ENCODE measurements around the gene PTPRD.

Gene PTPRD

DNA sequence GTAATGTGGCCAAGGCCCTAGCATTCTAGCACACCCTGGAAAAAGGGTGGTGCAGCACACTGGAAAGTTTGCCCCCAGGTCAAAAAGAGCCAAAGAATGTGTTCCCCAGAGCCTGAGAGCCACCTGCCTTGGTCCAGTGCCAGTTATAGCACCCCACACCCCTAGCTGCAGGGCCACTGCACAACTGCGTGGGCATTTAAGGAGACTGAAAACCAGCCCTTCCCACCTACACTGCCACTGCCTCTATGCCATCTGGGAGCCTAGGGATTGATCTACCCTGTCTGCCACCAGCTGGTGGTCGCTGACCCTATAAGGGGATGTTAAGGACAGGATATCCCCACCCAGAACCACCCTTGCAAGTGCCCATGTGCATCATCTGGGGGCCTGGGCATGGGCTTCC, 38.2 kb upstream of the PTPRD start:
- Histone ChIP-seq H4K20me1 (ENCODE audit: insufficient read depth, low read length, poor library complexity, severe bottlenecking) (no peaks in the 10 kb centered on the region), H3K36me3 (ENCODE audit: insufficient read depth, low read length) (no peaks in the 10 kb centered on the region), H3K4me2 (ENCODE audit: low read depth, low read length, poor library complexity, severe bottlenecking) (no peak overlapping the region), H3K4me3 (ENCODE audit: low read length, poor library complexity, severe bottlenecking) (no peak overlapping the region), H3K9me2 (replicated peaks; ENCODE audit: low read depth, low read length) (no peaks in the 10 kb centered on the region), H2AFZ (ENCODE audit: low read length) (no peak overlapping the region), H3K4me1 (ENCODE audit: insufficient read depth, low read length, poor library complexity, severe bottlenecking) (no peaks in the 10 kb centered on the region), H3F3A (ENCODE audit: low read depth) (no peaks in the 10 kb centered on the region), H3K79me2 (ENCODE audit: insufficient read depth, low read length) (no peaks in the 10 kb centered on the region), H3K9me3 (ENCODE audit: insufficient read depth, low read depth, low read length) (no peaks in the 10 kb centered on the region), H3K9ac (ENCODE audit: low read depth, low read length, poor library complexity, severe bottlenecking) (no peak overlapping the region), H3K27me3 (ENCODE audit: insufficient read depth, low read length, poor library complexity, severe bottlenecking) (no peaks in the 10 kb centered on the region)
- no peak for TF ChIP-seq EZH2phosphoT487 (IDR thresholded peaks at IDR 0.05; ENCODE audit: borderline replicate concordance)
- TF ChIP-seq, protein P1, sequence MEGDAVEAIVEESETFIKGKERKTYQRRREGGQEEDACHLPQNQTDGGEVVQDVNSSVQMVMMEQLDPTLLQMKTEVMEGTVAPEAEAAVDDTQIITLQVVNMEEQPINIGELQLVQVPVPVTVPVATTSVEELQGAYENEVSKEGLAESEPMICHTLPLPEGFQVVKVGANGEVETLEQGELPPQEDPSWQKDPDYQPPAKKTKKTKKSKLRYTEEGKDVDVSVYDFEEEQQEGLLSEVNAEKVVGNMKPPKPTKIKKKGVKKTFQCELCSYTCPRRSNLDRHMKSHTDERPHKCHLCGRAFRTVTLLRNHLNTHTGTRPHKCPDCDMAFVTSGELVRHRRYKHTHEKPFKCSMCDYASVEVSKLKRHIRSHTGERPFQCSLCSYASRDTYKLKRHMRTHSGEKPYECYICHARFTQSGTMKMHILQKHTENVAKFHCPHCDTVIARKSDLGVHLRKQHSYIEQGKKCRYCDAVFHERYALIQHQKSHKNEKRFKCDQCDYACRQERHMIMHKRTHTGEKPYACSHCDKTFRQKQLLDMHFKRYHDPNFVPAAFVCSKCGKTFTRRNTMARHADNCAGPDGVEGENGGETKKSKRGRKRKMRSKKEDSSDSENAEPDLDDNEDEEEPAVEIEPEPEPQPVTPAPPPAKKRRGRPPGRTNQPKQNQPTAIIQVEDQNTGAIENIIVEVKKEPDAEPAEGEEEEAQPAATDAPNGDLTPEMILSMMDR (conservative IDR thresholded peaks at IDR 0.05; ENCODE audit: low read length), result no peak

DNA sequence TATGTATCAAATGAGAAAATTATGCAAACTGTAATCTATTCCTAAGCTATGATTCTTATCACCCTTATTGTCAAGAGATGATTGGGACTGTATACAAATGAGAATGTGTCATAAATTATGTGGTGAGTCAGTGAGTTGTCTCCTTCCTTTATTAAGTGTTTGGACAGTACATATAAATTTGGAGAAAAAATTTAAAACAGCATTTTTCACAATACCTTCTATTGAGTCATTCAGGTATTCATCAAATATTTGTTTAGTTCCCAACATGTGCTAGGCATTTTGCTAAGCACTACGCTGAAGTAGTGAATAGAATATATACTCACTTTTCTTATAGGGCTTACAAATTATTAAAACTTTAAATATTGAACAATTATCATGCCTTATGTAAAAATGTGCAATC, 36.3 kb upstream of the PTPRD start:
- Histone ChIP-seq H3K9ac (ENCODE audit: low read depth, low read length, poor library complexity, severe bottlenecking) (no peak overlapping the region), H3F3A (ENCODE audit: low read depth) (no peaks in the 10 kb centered on the region), H3K9me3 (ENCODE audit: insufficient read depth, low read depth, low read length) (no peaks in the 10 kb centered on the region), H3K4me1 (ENCODE audit: insufficient read depth, low read length, poor library complexity, severe bottlenecking) (no peaks in the 10 kb centered on the region), H3K4me2 (ENCODE audit: low read depth, low read length, poor library complexity, severe bottlenecking) (no peak overlapping the region), H3K9me2 (replicated peaks; ENCODE audit: low read depth, low read length) (no peaks in the 10 kb centered on the region), H3K27me3 (ENCODE audit: insufficient read depth, low read length, poor library complexity, severe bottlenecking) (no peaks in the 10 kb centered on the region), H4K20me1 (ENCODE audit: insufficient read depth, low read length, poor library complexity, severe bottlenecking) (no peaks in the 10 kb centered on the region), H3K4me3 (ENCODE audit: low read length, poor library complexity, severe bottlenecking) (no peak overlapping the region), H2AFZ (ENCODE audit: low read length) (no peak overlapping the region), H3K36me3 (ENCODE audit: insufficient read depth, low read length) (no peaks in the 10 kb centered on the region), H3K79me2 (ENCODE audit: insufficient read depth, low read length) (no peaks in the 10 kb centered on the region)
- TF ChIP-seq EZH2phosphoT487 (IDR thresholded peaks at IDR 0.05; ENCODE audit: borderline replicate concordance), result no peak
- TF ChIP-seq, protein P1 (conservative IDR thresholded peaks at IDR 0.05; ENCODE audit: low read length), result no peak

DNA sequence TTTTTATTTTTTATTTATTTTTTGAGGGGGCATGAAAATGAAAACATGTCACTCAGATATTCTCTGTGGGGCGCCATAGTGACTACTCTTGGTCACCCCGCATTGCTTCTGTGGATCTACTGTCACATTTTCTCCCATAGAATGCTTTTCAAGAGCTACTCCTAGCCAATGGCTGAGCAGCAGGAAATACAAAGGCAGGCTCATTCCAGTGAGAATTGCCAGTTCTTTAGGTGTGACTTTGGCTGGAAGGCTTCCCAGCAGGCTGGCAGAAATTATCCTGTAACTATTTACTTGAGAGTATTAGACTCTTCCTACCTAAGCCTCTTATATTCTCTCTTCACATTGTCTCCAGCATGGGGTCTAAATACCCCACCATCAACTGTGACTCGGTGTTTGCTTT, 21.0 kb upstream of the PTPRD start:
- H3F3A ChIP-seq (ENCODE audit: low read depth), result no peaks in the 10 kb centered on the region
- H3K27me3 ChIP-seq (ENCODE audit: insufficient read depth, low read length, poor library complexity, severe bottlenecking), result no peaks in the 10 kb centered on the region
- no peaks in the 10 kb centered on the region for H3K9me2 ChIP-seq (replicated peaks; ENCODE audit: low read depth, low read length)
- no peak overlapping the region for H2AFZ ChIP-seq (ENCODE audit: low read length)
- H3K36me3 ChIP-seq (ENCODE audit: insufficient read depth, low read length), result no peaks in the 10 kb centered on the region
- H4K20me1 ChIP-seq (ENCODE audit: insufficient read depth, low read length, poor library complexity, severe bottlenecking), result no peaks in the 10 kb centered on the region
- no peak overlapping the region for H3K4me3 ChIP-seq (ENCODE audit: low read length, poor library complexity, severe bottlenecking)
- H3K9me3 ChIP-seq (ENCODE audit: insufficient read depth, low read depth, low read length), result no peaks in the 10 kb centered on the region
- no peaks in the 10 kb centered on the region for H3K4me1 ChIP-seq (ENCODE audit: insufficient read depth, low read length, poor library complexity, severe bottlenecking)
- no peak overlapping the region for H3K4me2 ChIP-seq (ENCODE audit: low read depth, low read length, poor library complexity, severe bottlenecking)
- TF ChIP-seq, protein P1 (conservative IDR thresholded peaks at IDR 0.05; ENCODE audit: low read length), result no peak
- no peak for TF ChIP-seq EZH2phosphoT487 (IDR thresholded peaks at IDR 0.05; ENCODE audit: borderline replicate concordance)
- no peak overlapping the region for H3K9ac ChIP-seq (ENCODE audit: low read depth, low read length, poor library complexity, severe bottlenecking)
- no peaks in the 10 kb centered on the region for H3K79me2 ChIP-seq (ENCODE audit: insufficient read depth, low read length)

All from Loucy (cell line).